ENCODE results near the gene HIPK2. TPM values are rescaled to one million over a fixed set of nuclear protein-coding genes. Genes with fewer than 3 reads are reported as not detected.

HIPK2 gene
- total and polyA plus RNA-seq, 10 of the 15 experiments (the other 5 are each of a cell fraction or from before 2014, with no cell fraction given), result 1.7 to 39.0 (median 9.4) TPM

DNA sequence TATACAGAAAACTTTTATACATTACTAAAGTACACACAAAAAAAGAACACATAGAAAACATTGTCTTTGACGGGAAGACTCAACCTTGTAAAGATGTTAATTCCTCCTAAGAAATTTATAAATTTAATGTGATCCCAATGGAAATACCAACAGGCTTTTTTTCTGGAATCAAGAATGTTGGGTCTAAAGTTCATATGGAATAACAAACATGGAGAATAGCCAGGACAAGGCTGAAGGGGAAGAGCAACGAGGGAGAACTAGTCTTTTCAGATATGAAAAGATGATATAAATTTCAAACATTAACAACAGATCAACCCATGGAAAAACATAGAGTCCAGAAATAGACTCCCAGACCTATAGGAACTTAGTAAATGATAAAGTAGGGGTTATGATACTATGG is 19.8 kb downstream of the HIPK2 start:
- H3K9me3 ChIP-seq (replicated peaks; ENCODE audit: control insufficient read depth, insufficient read depth, low read length), result no peaks in the 10 kb centered on the region
- no peak overlapping the region for H3K9ac ChIP-seq (ENCODE audit: control insufficient read depth, insufficient read depth, low read length)
- no TSS peak for BruUV-seq (replicated peaks)
- intact Hi-C loops (cut with micrococcal nuclease; ENCODE audit: unreplicated experiment), result no loop called here
- H4K20me1 ChIP-seq (ENCODE audit: control insufficient read depth, insufficient read depth), result peaks cover 2% of the 10 kb centered on the region; the same call in 1 of the 2 replicates
- H3K4me2 ChIP-seq (ENCODE audit: control insufficient read depth, insufficient read depth), result no peak overlapping the region
- peaks cover 11% of the 10 kb centered on the region for H3K79me2 ChIP-seq (ENCODE audit: control insufficient read depth, insufficient read depth, low read length)
- POLR2A ChIA-PET, result no interaction called here
- FAIRE-seq, result no peak
- RAD21 ChIA-PET (ENCODE audit: unreplicated experiment), result interaction anchor here (3.0 kb wide), 1 partner anchor 111 kb away, joined by 7 read pairs; no protein-coding TSS in a partner anchor
- peaks cover 6% of the 10 kb centered on the region for H3K4me1 ChIP-seq (ENCODE audit: control insufficient read depth, insufficient read depth, low read length)
- TF ChIP-seq SPI1 (IDR thresholded peaks at IDR 0.05; ENCODE audit: borderline replicate concordance, insufficient read depth, low read depth, low read length), result no peak
- no peak for TF ChIP-seq POLR2AphosphoS2 (IDR thresholded peaks at IDR 0.05; ENCODE audit: low read depth, low read length)
- no peak for TF ChIP-seq NR2C2 (IDR thresholded peaks at IDR 0.05; ENCODE audit: borderline replicate concordance, control insufficient read depth, insufficient read length, low read depth)
- TF ChIP-seq USF1 (IDR thresholded peaks at IDR 0.05; ENCODE audit: borderline replicate concordance, extremely low read length, insufficient read depth, low read depth, low read length), result no peak
- no peak for TF ChIP-seq YBX1 (IDR thresholded peaks at IDR 0.05)
- no peak for TF ChIP-seq BRCA1 (IDR thresholded peaks at IDR 0.05; ENCODE audit: low read depth, low read length)
- no peak for TF ChIP-seq HCFC1 (IDR thresholded peaks at IDR 0.05; ENCODE audit: low read length)
- no peak for TF ChIP-seq ESRRA (IDR thresholded peaks at IDR 0.05; ENCODE audit: low read length)
- TF ChIP-seq GATAD2B (conservative IDR thresholded peaks at IDR 0.05; ENCODE audit: low read depth), result no peak
- TF ChIP-seq, protein P1, sequence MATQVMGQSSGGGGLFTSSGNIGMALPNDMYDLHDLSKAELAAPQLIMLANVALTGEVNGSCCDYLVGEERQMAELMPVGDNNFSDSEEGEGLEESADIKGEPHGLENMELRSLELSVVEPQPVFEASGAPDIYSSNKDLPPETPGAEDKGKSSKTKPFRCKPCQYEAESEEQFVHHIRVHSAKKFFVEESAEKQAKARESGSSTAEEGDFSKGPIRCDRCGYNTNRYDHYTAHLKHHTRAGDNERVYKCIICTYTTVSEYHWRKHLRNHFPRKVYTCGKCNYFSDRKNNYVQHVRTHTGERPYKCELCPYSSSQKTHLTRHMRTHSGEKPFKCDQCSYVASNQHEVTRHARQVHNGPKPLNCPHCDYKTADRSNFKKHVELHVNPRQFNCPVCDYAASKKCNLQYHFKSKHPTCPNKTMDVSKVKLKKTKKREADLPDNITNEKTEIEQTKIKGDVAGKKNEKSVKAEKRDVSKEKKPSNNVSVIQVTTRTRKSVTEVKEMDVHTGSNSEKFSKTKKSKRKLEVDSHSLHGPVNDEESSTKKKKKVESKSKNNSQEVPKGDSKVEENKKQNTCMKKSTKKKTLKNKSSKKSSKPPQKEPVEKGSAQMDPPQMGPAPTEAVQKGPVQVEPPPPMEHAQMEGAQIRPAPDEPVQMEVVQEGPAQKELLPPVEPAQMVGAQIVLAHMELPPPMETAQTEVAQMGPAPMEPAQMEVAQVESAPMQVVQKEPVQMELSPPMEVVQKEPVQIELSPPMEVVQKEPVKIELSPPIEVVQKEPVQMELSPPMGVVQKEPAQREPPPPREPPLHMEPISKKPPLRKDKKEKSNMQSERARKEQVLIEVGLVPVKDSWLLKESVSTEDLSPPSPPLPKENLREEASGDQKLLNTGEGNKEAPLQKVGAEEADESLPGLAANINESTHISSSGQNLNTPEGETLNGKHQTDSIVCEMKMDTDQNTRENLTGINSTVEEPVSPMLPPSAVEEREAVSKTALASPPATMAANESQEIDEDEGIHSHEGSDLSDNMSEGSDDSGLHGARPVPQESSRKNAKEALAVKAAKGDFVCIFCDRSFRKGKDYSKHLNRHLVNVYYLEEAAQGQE (IDR thresholded peaks at IDR 0.05; ENCODE audit: low read depth, low read length), result no peak
- TF ChIP-seq SMAD1 (IDR thresholded peaks at IDR 0.05; ENCODE audit: low read depth, partially characterized antibody), result no peak
- TF ChIP-seq BMI1 (IDR thresholded peaks at IDR 0.05; ENCODE audit: borderline replicate concordance), result no peak
- 98% methylated on average over 2 of the region's 2 CpGs for WGBS (ENCODE audit: insufficient coverage, insufficient replicate concordance, low lambda C conversion rate, missing lambda C conversion rate)
- CTCF ChIA-PET, result interaction anchor here (2.7 kb wide), 1 partner anchor 112 kb away, joined by 13 read pairs; no protein-coding TSS in a partner anchor
- SMC1A ChIA-PET (ENCODE audit: uncharacterized antibody, unreplicated experiment), result interaction anchor here (1.4 to 1.7 kb wide), 2 partner anchors 8 to 111 kb away, joined by 4 read pairs; no protein-coding TSS in a partner anchor
- ATAC-seq, result no peak
- H3K36me3 ChIP-seq (ENCODE audit: control insufficient read depth in 2 of 2, insufficient read depth in 2 of 2, low read length in 1 of 2), result no peaks in the 10 kb centered on the region; a peak in 1 of 4 replicates
- H3K4me3 ChIP-seq, result no peak overlapping the region
- H2AFZ ChIP-seq (ENCODE audit: control insufficient read depth, low read depth, low read length), result no peak overlapping the region
- no peaks in the 10 kb centered on the region for H3K27me3 ChIP-seq (replicated peaks in 1 of 2; ENCODE audit: control insufficient read depth in 2 of 2, insufficient read depth in 2 of 2, low read length in 1 of 2)
- in situ Hi-C loops (cut with MboI), result no loop called here
- no peak overlapping the region for H3K27ac ChIP-seq (ENCODE audit: control insufficient read depth, insufficient read depth)
- no peak for DNase-seq (ENCODE audit: low read depth, low spot score)

Data from GM12878 (cell line).